ENCODE results near the gene ADARB2. TPM values are rescaled to one million over a fixed set of nuclear protein-coding genes. Genes with fewer than 3 reads are reported as not detected.

ADARB2 gene
- total and polyA plus RNA-seq, 7 donors, result 0.05 to 0.39 (median 0.15) TPM; not detected in 2

DNA sequence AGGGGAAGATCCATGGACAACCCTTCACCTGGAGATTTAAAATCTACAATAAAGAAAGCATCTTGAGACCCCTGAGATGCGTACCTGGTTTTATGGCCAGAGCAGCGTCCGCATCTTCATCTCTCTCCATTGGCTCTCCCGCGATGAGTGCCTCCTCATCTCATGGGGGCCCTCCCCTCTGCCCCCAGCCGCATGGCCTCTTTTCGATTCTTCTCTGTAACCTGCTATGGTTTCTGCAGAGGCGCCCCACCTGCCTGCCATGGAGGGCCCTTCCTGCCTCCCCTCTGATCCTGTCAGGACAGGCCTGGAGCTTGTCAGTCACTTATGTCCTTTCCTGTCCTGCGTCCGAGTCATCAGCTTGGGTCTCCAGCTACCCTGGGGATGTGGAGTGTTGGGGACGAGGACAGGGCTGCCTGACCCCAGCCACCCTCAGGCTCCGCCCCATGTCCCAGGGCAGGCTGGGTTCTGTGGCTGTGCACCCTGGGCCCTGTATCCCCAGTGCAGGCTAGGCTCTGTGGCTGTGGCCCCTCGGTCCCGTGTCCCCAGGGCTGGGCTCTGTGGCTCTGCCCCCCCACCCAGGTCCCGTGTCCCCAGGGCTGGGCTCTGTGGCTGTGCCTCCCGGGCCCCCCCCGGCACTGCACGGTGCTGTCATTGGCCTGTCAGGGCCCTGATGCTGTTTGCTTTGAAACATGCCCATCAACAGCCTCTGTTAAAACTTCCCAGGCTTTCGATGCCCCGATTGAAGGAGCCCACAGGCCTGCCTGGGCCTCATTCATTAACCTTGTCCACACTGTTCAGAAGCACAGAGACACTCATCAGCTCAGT, 581.3 kb downstream of the ADARB2 start:
- H3K4me1 ChIP-seq, result no peaks in the 10 kb centered on the region
- no peak for TF ChIP-seq CTCF (IDR thresholded peaks at IDR 0.05)
- H3K36me3 ChIP-seq (ENCODE audit: insufficient read depth in 1 of 2, low read depth in 1 of 2), result no peaks in the 10 kb centered on the region
- DNase-seq (no peak), ATAC-seq (no peak)
- intact Hi-C loops (cut with DNase I), result no loop called here
- peaks cover 0 to 2% (median 0%) of the 10 kb centered on the region in 3 donors for H3K27me3 ChIP-seq (ENCODE audit: insufficient read depth in 3 of 3, low read length in 2 of 3)
- no peak overlapping the region for H3K4me3 ChIP-seq
- H3K27ac ChIP-seq, result no peak overlapping the region
- H3K9me3 ChIP-seq, result no peaks in the 10 kb centered on the region
- 80 to 86% (median 85%) methylated on average over 19 to 20 of the region's 20 CpGs for WGBS, 3 donors

- no peak overlapping the region for H3K4me3 ChIP-seq
- intact Hi-C loops (cut with DNase I), result no loop called here
- no peaks in the 10 kb centered on the region for H3K36me3 ChIP-seq (ENCODE audit: insufficient read depth in 1 of 2, low read depth in 1 of 2)
- no peaks in the 10 kb centered on the region for H3K4me1 ChIP-seq
- H3K9me3 ChIP-seq, result no peaks in the 10 kb centered on the region
- ATAC-seq (no peak), DNase-seq (no peak)
- 53 to 70% (median 64%) methylated on average over 9 of the region's 9 CpGs for WGBS, 3 donors
- TF ChIP-seq CTCF (IDR thresholded peaks at IDR 0.05), result no peak
- no peak overlapping the region for H3K27ac ChIP-seq
- H3K27me3 ChIP-seq (ENCODE audit: insufficient read depth in 3 of 3, low read length in 2 of 3), result no peaks in the 10 kb centered on the region
Measured at GRCh38 chr10:1154531-1155295, 582.6 kb downstream of the ADARB2 start.

GRCh38 chr10:1153805-1154351, 583.4 kb downstream of the ADARB2 start:
- Histone ChIP-seq H3K27me3 (ENCODE audit: insufficient read depth in 3 of 3, low read length in 2 of 3) (no peaks in the 10 kb centered on the region), H3K27ac (no peak overlapping the region), H3K4me1 (no peaks in the 10 kb centered on the region), H3K9me3 (no peaks in the 10 kb centered on the region), H3K36me3 (ENCODE audit: insufficient read depth in 1 of 2, low read depth in 1 of 2) (no peaks in the 10 kb centered on the region), H3K4me3 (no peak overlapping the region)
- TF ChIP-seq CTCF (IDR thresholded peaks at IDR 0.05), result no peak
- intact Hi-C loops (cut with DNase I), result no loop called here
- no peak for ATAC-seq
- no peak for DNase-seq
- 66 to 73% (median 71%) methylated on average over 20 of the region's 20 CpGs for WGBS, 3 donors

DNA sequence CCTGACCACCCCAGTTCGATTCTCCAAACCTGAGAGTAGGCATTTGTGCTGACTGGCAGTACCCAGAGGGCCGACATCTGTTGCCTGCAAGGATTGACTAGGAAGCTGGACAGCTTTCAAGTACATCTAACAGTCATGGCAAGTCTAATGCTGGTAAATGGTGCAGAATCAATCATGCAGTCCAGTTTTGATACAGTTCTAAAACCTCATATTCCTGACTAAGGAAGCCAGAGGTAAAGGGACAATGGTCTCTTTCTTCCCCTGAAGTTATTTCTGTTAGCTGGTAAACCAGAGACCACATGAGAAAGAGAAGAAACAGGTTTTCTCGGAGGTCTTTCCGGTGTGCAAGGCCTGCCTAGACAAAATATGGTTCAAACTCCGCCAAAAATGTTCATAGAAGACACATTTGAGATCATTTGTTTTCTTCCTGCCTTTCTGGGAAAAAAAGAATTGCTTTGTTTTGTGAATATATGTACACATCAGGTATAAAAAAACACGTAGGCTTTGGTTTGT, 584.0 kb downstream of the ADARB2 start:
- ATAC-seq (no peak), DNase-seq (no peak)
- TF ChIP-seq CTCF (IDR thresholded peaks at IDR 0.05), result no peak
- no peak overlapping the region for H3K4me3 ChIP-seq
- no peak overlapping the region for H3K27ac ChIP-seq
- H3K4me1 ChIP-seq, result no peaks in the 10 kb centered on the region
- WGBS, 3 donors, result 72 to 79% (median 77%) methylated on average over 6 of the region's 6 CpGs
- no peaks in the 10 kb centered on the region for H3K36me3 ChIP-seq (ENCODE audit: insufficient read depth in 1 of 2, low read depth in 1 of 2)
- no peaks in the 10 kb centered on the region for H3K27me3 ChIP-seq (ENCODE audit: insufficient read depth in 3 of 3, low read length in 2 of 3)
- intact Hi-C loops (cut with DNase I), result no loop called here
- no peaks in the 10 kb centered on the region for H3K9me3 ChIP-seq
